WERI-Rb-1 (cell line): ENCODE data around the gene ARHGEF6.
A peak's percentile ranks its signal among the peaks of the same experiment; 100 is the strongest.

Experiments
- DNase-seq: peaks from one replicate; pipeline ENCODE4 v3.0.0-alpha.2; 2020
- H3K27ac ChIP-seq: fragments of 250-450 bp; sonication (Bioruptor Pico); 2 replicates; pipeline ENCODE4 v1.5.1; 2020; ENCODE audit warnings: mild to moderate bottlenecking, moderate library complexity
- H3K27me3 ChIP-seq: fragments of 250-450 bp; sonication (Bioruptor Pico); 2 replicates; pipeline ENCODE4 v1.5.1; 2021; ENCODE audit warnings: mild to moderate bottlenecking, low read depth, moderate library complexity; ENCODE audit not compliant: insufficient read depth, severe bottlenecking
- H3K36me3 ChIP-seq: fragments of 250-450 bp; sonication (Bioruptor Pico); 2 replicates; pipeline ENCODE4 v1.5.1; 2020; ENCODE audit warnings: mild to moderate bottlenecking, moderate library complexity
- H3K4me3 ChIP-seq: 2 replicates; pipeline ENCODE4 v1.5.1; 2011; ENCODE audit warnings: low read depth, mild to moderate bottlenecking, control low read depth, low read length
- H3K9me3 ChIP-seq: fragments of 250-450 bp; sonication (Bioruptor Pico); 2 replicates; pipeline ENCODE4 v1.5.1; 2021; ENCODE audit warnings: mild to moderate bottlenecking, moderate library complexity; ENCODE audit not compliant: severe bottlenecking
- TF ChIP-seq, protein P1 (sequence below): IDR thresholded peaks from 2 replicates; pipeline ENCODE4 v1.5.1; 2011; ENCODE audit warnings: low read depth, mild to moderate bottlenecking, control low read depth, inconsistent platforms, low read length

The ARHGEF6 gene

GRCh38 chrX:136708348-136708747 is 72.4 kb downstream of the ARHGEF6 start:
- no peak overlapping the region for H3K27ac ChIP-seq
- TF ChIP-seq, protein P1, sequence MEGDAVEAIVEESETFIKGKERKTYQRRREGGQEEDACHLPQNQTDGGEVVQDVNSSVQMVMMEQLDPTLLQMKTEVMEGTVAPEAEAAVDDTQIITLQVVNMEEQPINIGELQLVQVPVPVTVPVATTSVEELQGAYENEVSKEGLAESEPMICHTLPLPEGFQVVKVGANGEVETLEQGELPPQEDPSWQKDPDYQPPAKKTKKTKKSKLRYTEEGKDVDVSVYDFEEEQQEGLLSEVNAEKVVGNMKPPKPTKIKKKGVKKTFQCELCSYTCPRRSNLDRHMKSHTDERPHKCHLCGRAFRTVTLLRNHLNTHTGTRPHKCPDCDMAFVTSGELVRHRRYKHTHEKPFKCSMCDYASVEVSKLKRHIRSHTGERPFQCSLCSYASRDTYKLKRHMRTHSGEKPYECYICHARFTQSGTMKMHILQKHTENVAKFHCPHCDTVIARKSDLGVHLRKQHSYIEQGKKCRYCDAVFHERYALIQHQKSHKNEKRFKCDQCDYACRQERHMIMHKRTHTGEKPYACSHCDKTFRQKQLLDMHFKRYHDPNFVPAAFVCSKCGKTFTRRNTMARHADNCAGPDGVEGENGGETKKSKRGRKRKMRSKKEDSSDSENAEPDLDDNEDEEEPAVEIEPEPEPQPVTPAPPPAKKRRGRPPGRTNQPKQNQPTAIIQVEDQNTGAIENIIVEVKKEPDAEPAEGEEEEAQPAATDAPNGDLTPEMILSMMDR = no peak
- H3K36me3 ChIP-seq = no peaks in the 10 kb centered on the region

GRCh38 chrX:136697156-136697555 is 83.6 kb downstream of the ARHGEF6 start:
- Histone ChIP-seq H3K9me3 (no peaks in the 10 kb centered on the region), H3K36me3 (no peaks in the 10 kb centered on the region), H3K4me3 (no peak overlapping the region), H3K27me3 (peaks cover 5% of the 10 kb centered on the region), H3K27ac (no peak overlapping the region)
- TF ChIP-seq, protein P1 = no peak
- DNase-seq = no peak

More at GRCh38 chrX:136708348-136708747, 72.4 kb downstream of the ARHGEF6 start:
- no peak for DNase-seq
- Histone ChIP-seq H3K4me3 (no peak overlapping the region), H3K27me3 (peaks cover 27% of the 10 kb centered on the region), H3K9me3 (no peaks in the 10 kb centered on the region)

GRCh38 chrX:136694431-136695087 is 86.2 kb downstream of the ARHGEF6 start:
- no peaks in the 10 kb centered on the region for H3K36me3 ChIP-seq
- no peak overlapping the region for H3K27ac ChIP-seq
- no peak overlapping the region for H3K4me3 ChIP-seq
- no peaks in the 10 kb centered on the region for H3K9me3 ChIP-seq
- no peak for DNase-seq
- TF ChIP-seq, protein P1 = peak; percentile 66
- H3K27me3 ChIP-seq = peaks cover 5% of the 10 kb centered on the region

DNA sequence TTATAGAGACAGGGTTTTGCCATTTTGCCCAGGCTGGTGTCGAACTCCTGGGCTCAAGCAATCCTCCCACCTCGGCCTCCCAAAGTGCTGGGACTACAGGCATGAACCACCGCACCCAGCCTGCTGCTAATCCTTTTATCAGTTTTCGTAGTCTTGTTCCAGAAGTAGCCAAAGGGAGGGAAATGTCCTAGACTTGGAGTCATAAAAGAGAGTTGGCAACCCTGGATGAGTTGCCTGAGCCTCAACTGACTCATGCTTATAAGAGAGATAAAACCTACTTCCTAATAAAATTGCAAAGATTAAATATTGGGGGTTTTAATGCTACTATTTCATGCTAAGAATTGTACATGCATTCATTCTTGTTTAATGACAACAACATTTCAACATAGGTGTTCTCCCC is 88.5 kb downstream of the ARHGEF6 start:
- Histone ChIP-seq H3K27me3 (peaks cover 2% of the 10 kb centered on the region), H3K36me3 (no peaks in the 10 kb centered on the region), H3K27ac (no peak overlapping the region), H3K9me3 (no peaks in the 10 kb centered on the region), H3K4me3 (no peak overlapping the region)
- no peak for DNase-seq
- TF ChIP-seq, protein P1 = no peak

- Histone ChIP-seq H3K4me3 (no peak overlapping the region), H3K27me3 (no peaks in the 10 kb centered on the region), H3K9me3 (no peaks in the 10 kb centered on the region), H3K27ac (no peak overlapping the region), H3K36me3 (no peaks in the 10 kb centered on the region)
- TF ChIP-seq, protein P1 = no peak
- DNase-seq = no peak
Observed at GRCh38 chrX:136691028-136691809, 89.5 kb downstream of the ARHGEF6 start.
